GM18511 (cell line): ENCODE data around the gene OIT3.

Experiments
- ATAC-seq: cut with Tn5 transposase; IDR thresholded peaks from one replicate; pipeline ENCODE4 v1.9.1; 2021; ENCODE audit warnings: mild to moderate bottlenecking, moderate library complexity; ENCODE audit not compliant: unreplicated experiment

Gene OIT3

GRCh38 chr10:72951760-72952159 is 58.2 kb downstream of the OIT3 start:
- ATAC-seq = no peak

DNA sequence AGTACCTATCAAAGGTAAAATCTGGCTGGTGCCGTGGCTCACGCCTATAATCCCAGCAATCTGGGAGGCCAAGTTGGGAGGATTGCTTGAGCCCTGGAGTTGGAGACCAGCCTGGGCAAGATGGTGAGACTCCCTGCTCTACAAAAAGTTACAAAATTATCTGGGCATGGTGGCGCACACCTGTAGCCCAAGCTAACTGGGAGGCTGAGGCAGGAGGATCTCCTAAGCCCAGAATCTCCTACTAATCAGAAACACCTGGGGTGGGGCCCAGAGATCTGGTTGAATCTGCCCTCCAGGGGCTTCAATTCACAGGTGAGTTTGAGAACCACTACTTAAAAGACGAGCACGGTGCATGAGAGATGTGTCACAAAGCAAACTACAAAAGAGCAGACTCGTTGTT is 58.6 kb downstream of the OIT3 start:
- ATAC-seq = no peak

- ATAC-seq = no peak
Measured at GRCh38 chr10:72952642-72953158, 59.2 kb downstream of the OIT3 start.

- ATAC-seq = no peak
Measured at GRCh38 chr10:72953687-72954086, 60.1 kb downstream of the OIT3 start.

DNA sequence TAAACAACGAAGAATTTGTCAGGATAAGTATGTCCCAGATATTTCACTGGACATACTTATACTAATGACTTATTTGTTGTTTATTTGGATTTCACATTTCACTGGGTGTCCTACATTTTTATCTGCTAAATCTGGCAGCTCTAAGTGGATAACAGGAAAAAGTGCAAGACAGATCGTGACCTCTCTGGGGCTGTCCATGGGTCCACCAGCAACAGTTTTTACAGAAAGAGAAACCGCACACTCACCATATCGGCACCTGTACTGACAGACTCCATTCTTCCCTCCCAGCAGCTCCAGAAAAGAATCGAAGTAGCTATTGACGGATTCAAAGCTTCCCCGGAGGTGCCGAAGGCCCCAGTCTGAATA is 60.7 kb downstream of the OIT3 start:
- no peak for ATAC-seq

DNA sequence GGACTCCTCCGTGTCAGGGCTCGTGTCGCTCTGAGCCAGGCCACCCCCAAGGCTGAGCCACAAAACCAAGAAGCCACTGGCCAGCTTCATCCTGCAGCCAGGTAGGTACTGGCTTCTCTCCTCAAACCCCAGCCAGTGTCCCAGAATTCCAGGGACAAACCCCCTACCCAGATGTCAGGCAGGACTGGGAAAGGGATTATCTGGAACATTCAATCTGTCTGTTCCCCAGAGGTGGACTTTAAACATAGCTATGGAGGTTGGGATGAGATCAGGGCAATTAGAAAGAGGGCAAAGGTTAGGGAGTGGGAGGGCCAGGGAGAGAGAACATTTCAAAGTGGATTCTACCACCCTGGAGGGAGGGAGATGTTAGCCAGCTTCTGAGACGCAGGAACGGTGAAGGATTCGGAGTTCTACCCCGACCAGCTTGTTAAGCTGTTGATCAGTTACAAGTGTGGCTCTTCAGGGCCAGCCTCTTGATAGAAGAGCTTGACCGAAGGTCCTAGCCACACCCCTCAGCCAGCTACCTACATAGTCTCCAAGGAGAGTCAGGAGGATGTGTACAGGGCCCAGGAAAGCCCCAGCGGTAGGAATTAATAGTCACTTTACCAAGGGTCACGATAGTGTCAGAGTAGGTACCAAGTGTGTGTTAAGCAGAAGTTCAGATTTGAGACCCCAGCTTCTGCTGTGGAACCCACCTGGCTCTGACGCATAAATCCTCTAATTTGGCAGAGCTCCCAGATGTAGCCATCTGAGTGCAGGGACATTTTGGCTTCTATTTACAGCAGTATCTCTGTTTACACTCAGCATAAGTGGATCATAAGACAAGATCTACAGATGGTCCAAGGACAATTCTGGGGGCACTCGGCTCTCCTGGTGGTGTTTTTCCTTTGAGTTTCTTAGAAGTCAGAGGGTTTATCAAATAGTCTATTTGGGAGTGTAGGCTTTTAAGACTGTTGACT is 61.3 kb downstream of the OIT3 start, which contains the start of gene PLA2G12B:
PLA2G12B (minus strand) TSS at position 211 of the 959 bp plus-strand sequence; CDS start at position 90, 121 bp downstream.
- no peak for ATAC-seq

DNA sequence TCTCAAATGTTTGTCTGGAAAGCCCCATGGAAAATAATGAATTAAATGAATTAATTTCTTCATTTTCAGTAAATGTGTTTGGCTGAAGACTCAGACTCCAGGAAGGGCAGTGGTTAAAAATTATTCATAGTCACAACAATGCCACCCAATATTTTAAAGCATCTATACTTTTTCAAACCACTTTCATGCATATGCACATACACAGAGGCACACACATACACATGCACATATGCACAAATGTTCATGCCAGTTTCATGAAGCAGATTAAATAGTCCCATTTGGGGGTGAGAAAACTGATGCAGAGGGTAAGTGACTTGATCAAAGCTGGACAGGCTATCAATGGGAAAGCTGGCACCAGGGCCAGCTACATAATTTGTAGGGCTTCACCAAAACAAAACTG is 62.5 kb downstream of the OIT3 start:
- no peak for ATAC-seq

GRCh38 chr10:72976886-72977285 is 83.3 kb downstream of the OIT3 start:
- no peak for ATAC-seq

DNA sequence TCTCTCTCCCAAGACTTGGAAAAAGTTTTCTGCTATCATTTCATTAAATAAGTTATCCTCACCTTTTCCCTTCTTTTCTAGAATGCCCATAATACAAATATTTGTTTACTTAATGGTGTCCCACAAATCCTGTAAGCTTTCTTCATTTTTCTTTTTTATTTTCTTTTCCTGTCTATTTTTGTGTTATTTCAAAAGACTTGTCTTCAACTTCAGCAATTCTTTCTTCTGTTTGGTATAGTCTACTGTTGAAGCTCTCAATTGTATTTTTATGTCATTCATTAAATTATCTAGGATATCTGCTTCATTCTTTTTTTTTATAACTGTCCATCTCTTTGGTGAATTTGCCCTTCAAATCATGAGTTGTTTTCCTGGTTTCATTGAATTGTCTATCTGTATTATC is 86.2 kb downstream of the OIT3 start:
- no peak for ATAC-seq

GRCh38 chr10:72980348-72980747 is 86.8 kb downstream of the OIT3 start:
- ATAC-seq = no peak

DNA sequence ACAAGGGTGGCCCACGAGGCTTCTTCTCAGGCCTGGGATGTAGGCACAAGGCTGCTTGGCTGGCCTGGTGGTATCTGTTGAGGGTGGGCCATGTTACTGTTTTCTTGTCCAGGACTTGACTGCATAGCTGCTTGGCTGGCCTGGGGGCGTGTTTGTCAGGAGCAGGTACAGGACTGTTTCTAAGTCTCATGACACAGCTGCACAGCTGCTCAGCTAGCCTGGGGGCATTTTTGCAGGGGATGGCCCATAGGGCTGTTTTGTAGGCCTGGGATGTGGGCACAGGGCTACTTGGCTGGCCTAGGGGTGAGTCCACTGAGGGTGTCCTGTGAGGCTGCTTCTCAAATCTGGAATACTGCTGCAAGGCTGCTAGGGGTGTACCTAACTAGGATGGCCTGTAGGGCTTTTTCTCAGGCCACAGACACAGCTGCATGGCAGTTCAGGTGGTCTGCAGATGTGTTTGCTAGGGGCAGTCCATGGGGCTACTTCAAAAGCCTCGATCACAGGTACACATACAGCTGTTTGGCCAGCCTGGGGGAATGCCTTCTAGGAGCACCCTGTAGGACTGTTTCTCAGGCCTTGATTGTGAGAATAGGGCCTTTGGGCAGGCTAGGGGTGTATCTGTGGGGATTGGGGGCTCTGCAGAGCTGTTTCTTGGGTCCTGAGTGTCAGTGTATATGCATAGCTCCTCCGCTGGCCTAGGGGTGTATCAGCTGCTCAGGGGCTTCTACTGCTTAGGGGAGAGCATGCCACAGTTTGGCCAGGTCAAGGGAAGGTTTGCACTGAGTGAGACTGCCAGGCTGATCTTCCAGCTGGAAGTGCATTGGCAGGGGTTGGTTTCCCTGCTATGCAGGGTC is 87.7 kb downstream of the OIT3 start:
- ATAC-seq = no peak

GRCh38 chr10:72981882-72982529 is 88.5 kb downstream of the OIT3 start:
- ATAC-seq = no peak
